Measurements from ENCODE around the gene MED4. TPM values are rescaled to one million over a fixed set of nuclear protein-coding genes. Genes with fewer than 3 reads are reported as not detected.

Gene MED4
- polyA plus RNA-seq, 3 donors = 73.2 to 82.5 (median 81.6) TPM

GRCh38 chr13:48043789-48044503 lies 51.0 kb downstream of the MED4 start:
- no peak for DNase-seq

- DNase-seq = no peak
Measured at GRCh38 chr13:48042894-48043293, 52.0 kb downstream of the MED4 start.

- no peak for DNase-seq
Measured at GRCh38 chr13:48040896-48041295, 54.0 kb downstream of the MED4 start.

- no peak for DNase-seq
Measured at GRCh38 chr13:48040049-48040448, 54.9 kb downstream of the MED4 start.

- no peak for DNase-seq
Measured at GRCh38 chr13:48038761-48039160, 56.1 kb downstream of the MED4 start.

- peak; percentile 96 for DNase-seq
Measured at GRCh38 chr13:48037346-48038173, 57.3 kb downstream of the MED4 start, which contains the start of gene NUDT15. TSS of gene NUDT15 (plus strand) at chr13:48037726. CDS start at chr13:48037747, 21 bp downstream.

GRCh38 chr13:48029859-48030258 lies 65.0 kb downstream of the MED4 start:
- no peak for DNase-seq

- no peak for DNase-seq
Measured at GRCh38 chr13:48028066-48028465, 66.8 kb downstream of the MED4 start.

Other genes starting within 250 kb of the MED4 start
- gene SUCLA2, start 93.8 kb downstream of the MED4 start, polyA plus RNA-seq (ENCODE audit: insufficient read length in 3 of 3) = 10 to 100 TPM; 78.0 to 97.1 (median 88.5) TPM
- gene NUDT15, start 57.4 kb downstream of the MED4 start, polyA plus RNA-seq (ENCODE audit: insufficient read length in 3 of 3) = 10 to 100 TPM; 22.4 to 26.3 (median 25.6) TPM
- 1,000 to 10,000 TPM; 1,188 to 1,319 (median 1,245) TPM for gene ITM2B, start 138.1 kb upstream of the MED4 start, polyA plus RNA-seq (ENCODE audit: insufficient read length in 3 of 3)
- 10 to 100 TPM; 40.7 to 44.6 (median 41.3) TPM for gene RB1, start 208.6 kb upstream of the MED4 start, polyA plus RNA-seq (ENCODE audit: insufficient read length in 3 of 3)